T-helper 2 cell treated with Interferon-gamma antibody and Interleukin-4, amounts not matched to agents 5 μg/mL and 100 μg/mL, for 36 hours (primary cell): ENCODE data around the gene NAGS.

Experiments
- DNase-seq: peaks from one replicate; pipeline ENCODE4 v3.0.0; 2021; ENCODE audit warnings: low spot score
- H3K27ac Mint-ChIP-seq: one replicate; pipeline ENCODE4 v1.8.0; 2021; ENCODE audit warnings: mild to moderate bottlenecking, mixed read lengths
- H3K27me3 Mint-ChIP-seq: one replicate; pipeline ENCODE4 v1.8.0; 2021; ENCODE audit warnings: low read depth, mixed read lengths
- H3K36me3 Mint-ChIP-seq: one replicate; pipeline ENCODE4 v1.8.0; 2021; ENCODE audit warnings: low read depth, mixed read lengths
- H3K4me1 Mint-ChIP-seq: one replicate; pipeline ENCODE4 v1.8.0; 2021; ENCODE audit warnings: low read depth, mixed read lengths
- H3K4me3 Mint-ChIP-seq: one replicate; pipeline ENCODE4 v1.8.0; 2022; ENCODE audit warnings: mild to moderate bottlenecking, moderate library complexity, mixed read lengths
- H3K9me3 Mint-ChIP-seq: one replicate; pipeline ENCODE4 v1.8.0; 2021; ENCODE audit warnings: mixed read lengths

NAGS gene

DNA sequence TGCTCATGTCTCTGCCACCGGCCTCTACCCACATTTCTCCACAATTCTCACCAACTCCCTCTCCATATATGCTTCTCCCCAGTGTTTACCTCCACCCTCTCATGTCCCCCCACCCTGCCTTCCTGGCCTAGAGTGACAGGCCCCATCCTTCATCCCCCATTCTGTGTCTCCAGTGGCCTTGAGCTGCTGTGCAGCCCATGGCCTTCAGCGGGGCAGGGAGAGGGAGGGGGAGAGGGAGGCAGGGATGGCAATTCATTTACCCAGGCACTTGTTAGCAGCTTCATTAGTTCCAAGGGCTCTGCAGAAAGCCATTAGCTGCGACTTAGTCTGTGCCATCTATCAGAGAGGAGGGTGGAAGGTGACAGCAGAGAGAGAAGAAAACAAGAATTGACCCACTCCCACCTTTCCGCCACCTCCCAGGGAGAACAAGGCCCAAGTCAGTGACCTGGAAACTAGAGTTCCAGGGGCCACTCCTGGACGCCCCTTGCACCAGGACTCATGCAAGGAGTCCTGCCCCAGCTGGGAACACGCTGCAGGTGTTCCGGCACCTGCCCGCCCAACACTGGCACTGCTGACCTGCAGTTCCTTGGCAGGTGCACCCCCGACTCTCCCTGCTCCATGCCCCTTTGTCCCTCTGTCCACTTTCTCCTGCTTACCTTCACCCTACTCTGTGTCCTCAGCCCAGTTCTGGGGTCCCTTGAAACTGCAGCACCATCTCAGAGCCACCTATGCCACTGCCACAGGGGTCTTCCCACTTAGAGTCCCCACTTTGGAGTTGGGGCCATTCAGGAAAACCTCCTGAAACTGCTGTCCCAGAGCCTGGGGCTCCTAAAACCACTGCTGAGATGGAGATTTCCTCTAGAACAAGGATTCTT lies 27.2 kb upstream of the NAGS start:
- Mint-ChIP-seq H3K9me3 (no peaks in the 10 kb centered on the region), H3K27me3 (peaks cover 31% of the 10 kb centered on the region), H3K4me3 (no peak overlapping the region), H3K4me1 (no peaks in the 10 kb centered on the region), H3K27ac (no peak overlapping the region), H3K36me3 (no peaks in the 10 kb centered on the region)
- no peak for DNase-seq

DNA sequence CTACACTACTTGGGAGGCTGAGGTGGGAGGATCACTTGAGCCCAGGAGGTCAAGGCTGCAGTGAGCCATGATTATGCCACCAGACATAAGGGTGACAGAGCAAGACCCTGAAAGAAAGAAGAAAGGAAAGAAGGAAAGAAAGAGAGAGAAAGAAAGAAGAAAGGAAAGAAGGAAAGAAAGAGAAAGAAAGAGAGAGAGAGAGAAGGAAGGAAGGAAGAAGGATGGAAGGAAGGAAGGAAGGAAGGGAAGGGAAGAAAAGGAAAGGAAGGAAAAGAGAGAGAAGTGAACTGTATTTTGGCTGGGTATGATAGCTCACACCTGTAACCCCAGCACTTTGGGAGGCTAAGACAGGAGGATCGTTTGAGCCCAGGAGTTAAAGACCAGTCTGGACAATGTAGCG lies 26.3 kb upstream of the NAGS start:
- H3K27me3 Mint-ChIP-seq = peaks cover 40% of the 10 kb centered on the region
- H3K4me1 Mint-ChIP-seq = no peaks in the 10 kb centered on the region
- H3K4me3 Mint-ChIP-seq = no peak overlapping the region
- no peak for DNase-seq
- no peaks in the 10 kb centered on the region for H3K9me3 Mint-ChIP-seq
- no peak overlapping the region for H3K27ac Mint-ChIP-seq
- no peaks in the 10 kb centered on the region for H3K36me3 Mint-ChIP-seq

DNA sequence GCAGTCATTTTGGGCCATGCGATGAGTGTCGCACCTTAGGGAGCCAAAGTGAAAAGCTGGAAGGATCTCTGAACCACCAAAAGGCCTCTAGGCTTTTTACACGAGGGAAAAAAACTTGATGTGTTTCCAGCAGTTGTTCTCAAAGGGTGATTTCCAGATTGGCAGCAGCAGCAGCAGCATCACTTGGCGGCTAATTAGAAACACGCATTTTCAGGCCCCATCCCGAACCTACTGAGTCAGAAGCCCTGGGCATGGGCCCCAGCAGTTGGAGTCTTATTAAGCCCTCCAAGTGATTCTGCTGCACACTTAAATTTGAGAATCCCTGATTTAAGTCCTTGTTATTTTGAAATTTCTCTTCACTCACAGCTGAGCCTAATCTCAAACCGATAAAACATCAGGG lies 25.4 kb upstream of the NAGS start:
- Mint-ChIP-seq H3K27me3 (peaks cover 42% of the 10 kb centered on the region), H3K4me1 (no peaks in the 10 kb centered on the region), H3K9me3 (no peaks in the 10 kb centered on the region), H3K4me3 (no peak overlapping the region), H3K27ac (no peak overlapping the region), H3K36me3 (no peaks in the 10 kb centered on the region)
- DNase-seq = no peak

DNA sequence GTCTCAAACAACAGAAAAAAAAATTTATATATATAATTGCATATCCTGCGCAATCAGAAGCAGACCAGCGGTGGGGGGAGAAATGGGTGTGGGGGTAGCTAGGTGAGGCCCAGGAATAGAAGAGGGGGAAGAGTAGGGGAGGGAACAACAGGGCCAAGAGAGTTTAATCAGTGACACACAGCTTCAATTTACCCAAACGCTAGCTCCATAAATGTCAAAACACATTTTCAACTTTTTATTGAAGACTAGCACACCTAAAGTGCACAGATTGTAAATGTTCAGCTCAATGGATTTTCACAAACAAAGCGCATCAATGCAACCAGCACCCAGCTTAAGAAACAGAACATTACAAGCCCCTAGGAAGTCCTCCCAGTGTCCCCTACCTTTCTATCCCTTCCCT lies 24.8 kb upstream of the NAGS start:
- no peaks in the 10 kb centered on the region for H3K4me1 Mint-ChIP-seq
- H3K36me3 Mint-ChIP-seq = no peaks in the 10 kb centered on the region
- no peak overlapping the region for H3K4me3 Mint-ChIP-seq
- H3K9me3 Mint-ChIP-seq = no peaks in the 10 kb centered on the region
- no peak overlapping the region for H3K27ac Mint-ChIP-seq
- peaks cover 45% of the 10 kb centered on the region for H3K27me3 Mint-ChIP-seq
- DNase-seq = no peak

DNA sequence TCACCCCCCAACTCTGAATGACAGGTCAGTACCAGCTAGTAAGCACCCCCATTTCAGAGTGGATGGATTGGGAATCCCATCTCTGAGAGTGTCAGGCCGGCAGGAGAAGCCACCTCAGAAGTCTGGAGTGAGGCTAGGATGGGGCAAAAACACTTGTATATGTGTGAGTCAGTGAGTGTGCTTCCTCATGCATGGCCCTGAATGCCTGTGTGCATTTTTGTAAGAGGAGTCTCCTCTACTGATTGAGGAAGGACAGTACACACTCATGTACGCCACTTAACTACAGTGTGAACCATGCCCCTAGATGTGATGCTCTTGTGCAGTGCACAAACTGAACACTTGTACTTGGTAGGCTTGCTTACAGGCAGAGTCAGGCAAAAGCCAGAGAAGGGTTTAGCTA lies 22.3 kb upstream of the NAGS start:
- no peaks in the 10 kb centered on the region for H3K36me3 Mint-ChIP-seq
- no peak overlapping the region for H3K27ac Mint-ChIP-seq
- no peak for DNase-seq
- peaks cover 56% of the 10 kb centered on the region for H3K27me3 Mint-ChIP-seq
- H3K4me3 Mint-ChIP-seq = no peak overlapping the region
- no peaks in the 10 kb centered on the region for H3K4me1 Mint-ChIP-seq
- H3K9me3 Mint-ChIP-seq = no peaks in the 10 kb centered on the region

DNA sequence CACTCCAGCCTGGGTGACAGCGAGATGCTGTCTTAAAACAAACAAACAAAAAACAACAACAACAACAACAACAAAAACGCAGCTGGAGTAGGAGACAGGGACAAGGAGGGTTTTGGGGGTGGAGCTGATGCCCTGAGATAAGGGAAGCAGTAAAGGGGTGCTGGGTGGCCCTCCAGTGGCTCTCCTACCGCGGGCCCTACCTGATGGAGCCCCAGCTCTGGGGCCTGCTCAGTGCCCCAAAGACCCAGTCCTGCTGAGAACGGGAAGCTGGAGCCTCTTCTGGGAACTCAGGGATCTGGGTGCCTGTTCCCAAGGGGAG lies 21.3 kb upstream of the NAGS start:
- H3K27me3 Mint-ChIP-seq = peaks cover 59% of the 10 kb centered on the region
- H3K9me3 Mint-ChIP-seq = no peaks in the 10 kb centered on the region
- DNase-seq = no peak
- no peaks in the 10 kb centered on the region for H3K4me1 Mint-ChIP-seq
- no peaks in the 10 kb centered on the region for H3K36me3 Mint-ChIP-seq
- H3K4me3 Mint-ChIP-seq = no peak overlapping the region
- H3K27ac Mint-ChIP-seq = no peak overlapping the region

DNA sequence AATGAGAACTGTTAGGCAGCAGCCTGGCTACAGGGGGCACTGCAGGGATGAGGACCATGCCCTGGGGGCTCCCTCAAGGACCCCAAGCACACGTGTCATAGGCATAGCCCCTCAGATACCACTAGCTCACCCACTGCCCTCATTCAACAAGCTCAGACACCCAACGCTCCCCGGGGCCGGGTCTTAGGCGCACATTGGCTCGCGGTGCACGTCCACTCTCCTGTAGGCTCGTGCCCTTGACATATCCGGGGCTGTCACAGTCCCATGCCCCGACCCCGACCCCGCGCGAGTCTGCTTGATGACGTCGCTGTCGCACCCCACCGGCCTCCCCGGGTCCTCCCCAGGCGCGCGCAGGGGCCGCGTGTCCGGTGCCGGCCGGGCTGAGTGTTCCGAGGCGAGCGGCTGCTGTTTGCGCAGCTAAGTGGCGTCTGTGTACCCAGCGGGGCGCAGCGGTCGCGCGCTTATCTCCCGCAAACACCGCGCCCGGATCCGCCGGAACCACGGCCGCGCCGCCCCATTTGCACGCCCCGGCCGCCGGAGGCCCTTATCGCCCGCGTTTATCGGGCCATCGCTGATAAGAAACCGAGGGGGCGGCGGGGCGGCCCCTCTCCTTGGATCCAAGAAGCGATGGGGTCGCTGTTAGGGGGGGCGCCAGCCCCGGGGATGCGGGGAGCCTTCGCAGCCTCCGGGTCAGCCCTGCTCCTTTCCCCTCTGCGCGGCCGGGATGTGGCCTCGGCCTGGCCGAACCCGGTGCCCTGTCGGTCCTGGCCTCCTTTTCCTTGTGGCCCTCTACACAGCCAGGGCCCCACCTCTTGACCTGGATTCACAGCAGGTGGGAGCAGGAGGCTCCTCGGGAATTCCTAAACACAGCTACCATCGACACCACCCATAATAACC lies 20.7 kb upstream of the NAGS start:
- H3K27me3 Mint-ChIP-seq = peaks cover 64% of the 10 kb centered on the region
- no peaks in the 10 kb centered on the region for H3K4me1 Mint-ChIP-seq
- no peaks in the 10 kb centered on the region for H3K36me3 Mint-ChIP-seq
- peak overlapping the region; percentile 52 for H3K4me3 Mint-ChIP-seq
- DNase-seq = no peak
- H3K9me3 Mint-ChIP-seq = no peaks in the 10 kb centered on the region
- H3K27ac Mint-ChIP-seq = no peak overlapping the region

DNA sequence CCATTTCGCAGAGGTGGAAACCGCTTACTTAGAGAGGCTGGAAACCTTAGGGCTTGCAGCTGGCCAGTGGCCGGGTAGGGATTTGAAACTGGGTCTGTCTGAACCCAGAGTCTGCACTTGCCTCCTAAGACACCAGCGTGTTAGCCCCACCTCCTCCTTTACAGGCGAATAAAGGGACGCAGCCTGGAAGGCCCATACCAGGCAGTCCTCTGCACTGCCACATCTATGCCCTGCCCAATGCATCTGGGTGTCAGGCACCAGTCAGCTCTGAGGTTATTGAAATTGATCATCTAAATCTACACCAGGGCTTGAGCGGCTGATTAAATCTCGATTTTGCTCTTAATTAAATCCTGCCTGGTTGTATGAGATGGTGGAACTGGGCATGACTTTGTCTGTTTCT lies 19.9 kb upstream of the NAGS start:
- Mint-ChIP-seq H3K36me3 (no peaks in the 10 kb centered on the region), H3K27ac (no peak overlapping the region), H3K4me1 (no peaks in the 10 kb centered on the region), H3K9me3 (no peaks in the 10 kb centered on the region), H3K4me3 (no peak overlapping the region), H3K27me3 (peaks cover 64% of the 10 kb centered on the region)
- DNase-seq = no peak

DNA sequence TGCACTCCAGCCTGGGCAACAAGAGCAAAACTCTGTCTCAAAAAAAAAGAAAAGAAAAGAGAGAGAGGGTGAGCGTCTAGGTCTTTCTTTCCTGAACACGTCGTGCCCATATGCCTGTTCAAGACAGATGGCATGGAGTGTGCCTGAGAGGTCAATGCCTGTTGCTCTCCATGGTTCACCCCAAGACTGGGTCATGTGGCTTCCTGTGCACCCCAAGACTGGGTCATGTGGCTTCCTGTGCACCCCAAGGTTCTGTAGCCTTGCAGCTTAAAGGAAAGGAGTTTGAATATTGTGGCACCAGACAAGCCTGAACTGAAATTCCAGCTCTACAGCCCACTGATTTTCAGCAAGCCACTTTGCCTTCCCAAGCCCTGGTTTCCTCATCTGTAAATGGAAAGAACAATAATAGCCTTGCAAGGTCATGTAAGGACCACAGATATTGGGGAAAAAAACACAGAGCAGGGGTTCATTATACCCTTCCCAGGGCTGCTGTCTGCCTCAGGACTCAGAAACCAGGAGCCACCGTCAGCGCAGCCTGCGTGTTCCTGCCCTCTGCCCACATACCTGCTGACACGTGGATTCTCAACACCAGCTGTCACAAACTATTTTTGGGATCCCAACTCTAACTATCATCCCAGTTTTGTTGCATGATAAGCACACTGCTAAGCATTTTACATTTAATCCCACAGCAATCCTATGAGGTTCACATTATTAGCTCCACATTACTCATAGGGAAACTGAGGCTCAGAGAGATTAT lies 18.0 kb upstream of the NAGS start:
- H3K4me3 Mint-ChIP-seq = no peak overlapping the region

DNA sequence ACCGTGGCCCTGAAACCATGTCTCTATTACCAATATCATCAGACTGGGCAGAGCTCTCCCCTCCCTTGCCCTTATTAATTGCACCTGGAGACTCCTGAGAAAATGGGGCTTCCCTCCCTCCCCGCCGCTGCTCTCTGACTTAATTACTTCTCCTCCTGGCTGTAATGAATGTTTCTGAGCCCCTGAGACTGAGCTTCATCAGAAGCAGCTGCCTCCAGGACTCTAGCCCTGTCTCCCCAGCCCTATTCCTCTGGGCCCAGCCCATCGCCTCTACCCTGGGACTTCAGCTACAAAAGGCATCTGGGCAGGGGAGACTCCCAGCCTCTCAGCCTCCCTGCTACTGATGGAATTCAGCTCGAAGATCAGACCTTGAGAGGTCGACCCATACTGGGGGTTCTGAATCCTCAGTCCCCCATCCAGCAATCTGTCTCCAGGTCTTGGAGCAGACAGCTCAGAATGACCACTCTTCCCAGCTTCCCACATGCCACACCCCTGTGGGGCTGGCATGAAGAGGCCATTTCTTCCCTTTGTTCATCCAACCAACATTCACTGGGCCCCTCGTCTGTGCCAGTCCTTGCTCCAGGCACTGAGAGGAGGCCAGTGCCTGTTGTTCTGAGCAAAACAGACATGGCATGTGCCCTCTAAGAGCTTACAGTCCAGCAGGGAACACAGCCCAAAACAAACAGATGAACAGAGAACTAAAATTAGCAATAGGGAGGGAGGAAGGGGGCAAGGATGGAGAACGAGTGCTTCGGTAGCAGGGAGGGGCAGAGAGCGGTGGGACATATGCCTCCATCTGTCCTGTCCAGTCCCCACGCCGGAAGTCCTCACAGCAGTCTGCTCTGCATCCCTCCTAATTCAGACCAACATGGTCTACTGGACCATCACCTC lies 17.0 kb upstream of the NAGS start:
- Mint-ChIP-seq H3K4me1 (no peaks in the 10 kb centered on the region), H3K27me3 (peaks cover 49% of the 10 kb centered on the region), H3K36me3 (no peaks in the 10 kb centered on the region), H3K27ac (no peak overlapping the region), H3K9me3 (no peaks in the 10 kb centered on the region), H3K4me3 (no peak overlapping the region)
- DNase-seq = no peak

More for the DNA sequence above, 18.0 kb upstream of the NAGS start:
- Mint-ChIP-seq H3K4me1 (no peaks in the 10 kb centered on the region), H3K36me3 (no peaks in the 10 kb centered on the region), H3K9me3 (no peaks in the 10 kb centered on the region), H3K27me3 (peaks cover 57% of the 10 kb centered on the region), H3K27ac (no peak overlapping the region)
- no peak for DNase-seq

DNA sequence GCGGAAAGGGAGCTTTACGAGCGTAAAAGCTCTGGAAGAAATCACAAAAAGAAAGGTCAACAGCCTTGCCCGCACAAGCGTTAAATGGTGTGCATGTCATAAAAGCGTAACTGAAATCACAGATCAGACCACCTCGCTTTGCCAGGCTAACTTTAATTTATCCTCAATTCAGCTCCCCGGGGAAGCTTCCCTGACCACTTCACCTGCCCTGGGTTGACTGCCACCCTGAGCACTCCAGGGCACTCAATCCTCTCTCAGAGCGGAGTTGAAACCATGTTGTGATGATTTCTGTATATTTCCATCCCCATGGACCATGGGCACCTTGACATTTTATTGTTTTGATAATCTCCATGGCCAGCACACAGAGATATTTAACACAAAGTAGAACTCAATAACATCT lies 16.1 kb upstream of the NAGS start:
- H3K27me3 Mint-ChIP-seq = peaks cover 43% of the 10 kb centered on the region
- H3K4me3 Mint-ChIP-seq = no peak overlapping the region
- no peaks in the 10 kb centered on the region for H3K36me3 Mint-ChIP-seq

DNA sequence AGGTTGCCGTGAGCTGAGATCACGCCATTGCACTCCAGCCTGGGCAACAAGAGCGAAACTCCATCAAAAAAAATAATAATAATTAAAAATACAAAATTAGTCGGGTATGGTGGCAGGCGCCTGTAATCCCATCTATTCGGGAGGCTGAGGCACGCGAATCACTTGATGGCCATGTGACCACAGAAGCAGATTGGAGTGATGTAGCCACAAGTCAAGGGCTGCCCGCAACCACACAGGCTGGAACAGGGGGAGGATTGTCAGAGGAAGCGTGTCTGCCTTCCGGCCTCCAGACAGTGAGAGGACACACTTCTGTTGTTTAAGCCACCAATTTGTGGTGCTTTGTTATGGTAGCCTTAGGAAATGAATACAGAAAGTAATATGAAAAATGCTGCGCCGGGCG lies 11.8 kb upstream of the NAGS start:
- Mint-ChIP-seq H3K4me3 (no peak overlapping the region), H3K27ac (no peak overlapping the region), H3K36me3 (no peaks in the 10 kb centered on the region), H3K9me3 (no peaks in the 10 kb centered on the region), H3K4me1 (no peaks in the 10 kb centered on the region), H3K27me3 (peaks cover 30% of the 10 kb centered on the region)
- no peak for DNase-seq

More for the DNA sequence above, 16.1 kb upstream of the NAGS start:
- H3K4me1 Mint-ChIP-seq = no peaks in the 10 kb centered on the region
- H3K9me3 Mint-ChIP-seq = no peaks in the 10 kb centered on the region
- no peak for DNase-seq
- no peak overlapping the region for H3K27ac Mint-ChIP-seq
